Tibial nerve (tissue), 4 donors: Measurements from ENCODE around the gene TGDS.

Source experiments
- CTCF ChIP-seq, 5 experiments: fragments of 200-600 bp in 3 of 5; fragments of 450-650 bp in 2 of 5; sonication (generic) in 3 of 5; IDR thresholded peaks; one replicate each; pipeline ENCODE4 v1.5.1; 2016 to 2019; ENCODE audit warnings: antibody characterized with exemption in 5 of 5, mild to moderate bottlenecking in 3 of 5, moderate library complexity in 2 of 5
- EP300 ChIP-seq, 2 donors: sonication (generic); formaldehyde crosslinking; IDR thresholded peaks; one replicate each; pipeline ENCODE4 v1.6.1; 2017; ENCODE audit warnings: antibody characterized with exemption in 2 of 2, mild to moderate bottlenecking in 1 of 2
- POLR2A ChIP-seq, 2 donors: fragments of 450-650 bp; IDR thresholded peaks; one replicate each; pipeline ENCODE4 v1.6.1; 2017; ENCODE audit warnings: antibody characterized with exemption in 2 of 2, mild to moderate bottlenecking in 2 of 2, moderate library complexity in 2 of 2

- TF ChIP-seq POLR2A (IDR thresholded peaks at IDR 0.05) (no peak), CTCF (IDR thresholded peaks at IDR 0.05) (no peak), EP300 (IDR thresholded peaks at IDR 0.05) (no peak)
These were observed 9.6 kb downstream of the TGDS start for GRCh38 chr13:94586371-94586770.
